GM12801 (cell line): ENCODE data around the gene SLC35G3.

Experiments used
- CTCF ChIP-seq: IDR thresholded peaks from one replicate; pipeline ENCODE4 v1.5.1; 2011; ENCODE audit warnings: control low read depth; ENCODE audit not compliant: insufficient read length; ENCODE audit errors: extremely low read depth

SLC35G3 gene

GRCh38 chr17:35238821-35239220 lies 44.6 kb upstream of the SLC35G3 start:
- TF ChIP-seq CTCF: no peak

- TF ChIP-seq CTCF: no peak
These were observed 42.6 kb upstream of the SLC35G3 start for GRCh38 chr17:35236821-35237220.

GRCh38 chr17:35235917-35236316 lies 41.7 kb upstream of the SLC35G3 start:
- no peak for TF ChIP-seq CTCF

GRCh38 chr17:35235289-35235688 lies 41.1 kb upstream of the SLC35G3 start:
- no peak for TF ChIP-seq CTCF

GRCh38 chr17:35229638-35230037 lies 35.4 kb upstream of the SLC35G3 start:
- TF ChIP-seq CTCF: no peak

- TF ChIP-seq CTCF: no peak
These were observed 33.4 kb upstream of the SLC35G3 start for GRCh38 chr17:35227546-35227945.

GRCh38 chr17:35224436-35224835 lies 30.2 kb upstream of the SLC35G3 start:
- TF ChIP-seq CTCF: no peak

GRCh38 chr17:35222452-35222851 lies 28.3 kb upstream of the SLC35G3 start:
- no peak for TF ChIP-seq CTCF
